ENCODE measurements around the gene TIE1. TPM values are rescaled to one million over a fixed set of nuclear protein-coding genes. Genes with fewer than 3 reads are reported as not detected.

The TIE1 gene
- total and polyA plus RNA-seq, 9 of the 15 experiments (the other 6 are each of a cell fraction or from before 2014, with no cell fraction given) = 0.07 to 0.49 (median 0.14) TPM; not detected in 4

DNA sequence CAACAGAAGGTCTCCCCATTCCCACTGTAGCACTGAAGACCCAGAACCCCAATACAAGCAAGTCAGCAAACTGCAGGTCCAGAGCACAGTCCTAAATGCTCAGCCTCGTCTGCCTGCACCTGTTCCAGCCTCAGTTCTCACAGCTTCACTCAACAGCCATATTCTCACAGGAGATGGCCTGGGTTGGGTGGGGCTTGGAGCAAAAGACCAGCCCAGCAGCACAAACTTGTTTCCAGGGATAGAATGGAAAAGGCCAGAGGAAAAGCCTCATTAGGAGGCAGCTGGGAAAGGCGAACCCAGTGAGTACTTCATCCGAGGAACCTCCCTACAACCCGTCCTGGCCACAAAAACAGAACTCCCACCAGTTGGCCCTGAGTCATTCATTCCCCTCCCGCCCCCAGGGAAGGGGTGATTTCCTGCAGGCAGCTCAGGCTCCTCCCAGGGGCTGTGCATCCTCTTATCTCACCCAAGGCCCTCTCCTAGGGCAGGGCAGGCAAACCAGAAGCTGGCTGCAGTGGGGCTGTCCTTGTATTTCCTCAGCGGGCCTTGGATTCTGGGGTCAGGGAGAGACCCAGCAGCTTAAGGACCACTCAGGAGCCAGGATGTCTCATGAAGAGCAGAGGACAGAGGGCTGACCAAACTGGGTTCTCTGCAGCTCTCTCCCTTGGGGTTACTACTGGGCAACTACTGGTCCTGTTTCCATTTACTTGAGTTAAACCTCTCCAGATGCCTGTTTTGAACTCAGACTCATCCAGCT is 29.4 kb downstream of the TIE1 start (continued):
- TF ChIP-seq, protein P1, sequence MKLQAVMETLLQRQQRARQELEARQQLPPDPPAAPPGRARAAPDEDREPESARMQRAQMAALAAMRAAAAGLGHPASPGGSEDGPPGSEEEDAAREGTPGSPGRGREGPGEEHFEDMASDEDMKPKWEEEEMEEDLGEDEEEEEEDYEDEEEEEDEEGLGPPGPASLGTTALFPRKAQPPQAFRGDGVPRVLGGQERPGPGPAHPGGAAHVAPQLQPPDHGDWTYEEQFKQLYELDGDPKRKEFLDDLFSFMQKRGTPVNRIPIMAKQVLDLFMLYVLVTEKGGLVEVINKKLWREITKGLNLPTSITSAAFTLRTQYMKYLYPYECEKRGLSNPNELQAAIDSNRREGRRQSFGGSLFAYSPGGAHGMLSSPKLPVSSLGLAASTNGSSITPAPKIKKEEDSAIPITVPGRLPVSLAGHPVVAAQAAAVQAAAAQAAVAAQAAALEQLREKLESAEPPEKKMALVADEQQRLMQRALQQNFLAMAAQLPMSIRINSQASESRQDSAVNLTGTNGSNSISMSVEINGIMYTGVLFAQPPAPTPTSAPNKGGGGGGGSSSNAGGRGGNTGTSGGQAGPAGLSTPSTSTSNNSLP (IDR thresholded peaks at IDR 0.05; ENCODE audit: borderline replicate concordance, low read depth, low read length) = no peak
- peak; percentile 44 for TF ChIP-seq RBBP5 (IDR thresholded peaks at IDR 0.05; ENCODE audit: borderline replicate concordance, insufficient read depth, low read length, poor library complexity, severe bottlenecking)
- TF ChIP-seq ZNF740 (CRISPR knock-in tag; IDR thresholded peaks at IDR 0.05) = no peak
- TF ChIP-seq ZNF740 (tag; IDR thresholded peaks at IDR 0.05) = no peak

DNA sequence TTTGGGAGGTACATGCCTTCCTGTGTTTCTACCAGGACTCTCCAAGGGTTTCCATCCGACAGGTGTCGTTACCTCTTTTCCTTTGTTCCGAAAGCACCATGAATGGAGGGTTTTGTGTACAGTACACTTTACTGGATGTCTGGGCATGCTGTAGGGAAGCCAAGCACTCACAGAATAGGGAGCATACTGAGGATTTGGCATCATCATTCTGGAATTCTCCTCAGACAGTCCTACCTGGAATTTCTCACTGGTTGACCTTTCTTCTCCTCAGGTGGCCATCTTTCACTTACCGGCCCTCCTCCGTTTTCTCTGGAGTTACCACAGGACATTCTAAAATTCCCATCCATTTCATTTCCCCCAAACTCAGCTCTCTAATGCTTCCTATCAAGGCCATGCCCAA is 30.9 kb downstream of the TIE1 start:
- ATAC-seq (no peak), DNase-seq (ENCODE audit: extremely low read depth in 1 of 4, low spot score in 3 of 4) (no peak), FAIRE-seq (no peak)
- CTCF ChIA-PET (ENCODE audit: low intra/inter-chr PET ratio) = no interaction called here
- H3K4me1 ChIP-seq (replicated peaks in 1 of 2; ENCODE audit: control insufficient read depth in 2 of 2, insufficient read depth in 2 of 2, low read length in 2 of 2) = peaks cover 15 to 20% of the 10 kb centered on the region in 2 experiments
- no peak overlapping the region for H3K4me3 ChIP-seq
- H3K27ac ChIP-seq (ENCODE audit: extremely low read depth, low read depth, low read length) = no peak overlapping the region
- no peaks in the 10 kb centered on the region for H4K20me1 ChIP-seq (replicated peaks; ENCODE audit: control insufficient read depth, insufficient read depth, low read length)
- H3K79me2 ChIP-seq (ENCODE audit: control insufficient read depth, insufficient read depth, low read length) = no peaks in the 10 kb centered on the region
- no peaks in the 10 kb centered on the region; the same call in 2 of the 3 replicates for H3K36me3 ChIP-seq (ENCODE audit: control insufficient read depth, insufficient read depth, low read length)
- intact Hi-C loops (cut with micrococcal nuclease) (no loop called here), in situ Hi-C loops (cut with MboI) (no loop called here)
- WGBS (ENCODE audit: insufficient coverage, low coverage, missing lambda C conversion rate) = 96% methylated on average over 5 of the region's 5 CpGs
- H3K9me3 ChIP-seq (replicated peaks; ENCODE audit: control insufficient read depth, insufficient read depth, low read depth, low read length) = peaks cover 7% of the 10 kb centered on the region
- BruUV-seq (replicated peaks) = no TSS peak
- POLR2A ChIA-PET = no interaction called here
- TF ChIP-seq RBM15 (IDR thresholded peaks at IDR 0.05; ENCODE audit: insufficient read depth, low read length) (no peak), ZNF592 (IDR thresholded peaks at IDR 0.05) (no peak), TAF9B (IDR thresholded peaks at IDR 0.05; ENCODE audit: partially characterized antibody) (no peak)
- H2AFZ ChIP-seq (ENCODE audit: low read depth, low read length) = no peak overlapping the region
- no peaks in the 10 kb centered on the region for H3K9me1 ChIP-seq (ENCODE audit: control insufficient read depth, insufficient read depth, low read length)
- no peaks in the 10 kb centered on the region for H3K27me3 ChIP-seq (ENCODE audit: control insufficient read depth in 2 of 2, insufficient read depth in 2 of 2, low read length in 2 of 2)
- H3K4me2 ChIP-seq (ENCODE audit: insufficient read depth, low read length) = no peak overlapping the region
- no peak overlapping the region for H3K9ac ChIP-seq (ENCODE audit: insufficient read depth in 1 of 2, low read depth in 2 of 2, low read length in 2 of 2)
